Karpas-422 (cell line): ENCODE data around the gene MAGEB4. TPM values are rescaled to one million over a fixed set of nuclear protein-coding genes. Genes with fewer than 3 reads are reported as not detected.

ENCODE experiments used
- DNase-seq: peaks from one replicate; pipeline ENCODE4 v3.0.0-alpha.2; 2015
- H2AFZ ChIP-seq: fragments of 200-600 bp; sonication (generic); 2 replicates; pipeline ENCODE4 v1.6.1; 2014; ENCODE audit warnings: antibody characterized with exemption, low read length, mixed read lengths
- H3K27ac ChIP-seq: fragments of 200-600 bp; sonication (generic); 2 replicates; pipeline ENCODE4 v1.5.1; 2014; ENCODE audit warnings: mild to moderate bottlenecking, low read length, moderate library complexity
- H3K27me3 ChIP-seq: fragments of 200-600 bp; sonication (generic); 2 replicates; pipeline ENCODE4 v1.6.1; 2014; ENCODE audit warnings: low read length, mixed read lengths
- H3K36me3 ChIP-seq: fragments of 200-600 bp; sonication (generic); 2 replicates; pipeline ENCODE4 v1.6.1; 2014; ENCODE audit warnings: low read length, mixed read lengths; ENCODE audit not compliant: insufficient read depth
- H3K4me1 ChIP-seq: fragments of 200-600 bp; sonication (generic); 2 replicates; pipeline ENCODE4 v1.6.1; 2014; ENCODE audit warnings: mild to moderate bottlenecking, low read length, mixed read lengths
- H3K4me2 ChIP-seq: fragments of 200-600 bp; sonication (generic); 2 replicates; pipeline ENCODE4 v1.6.1; 2014; ENCODE audit warnings: low read length, low read depth, mild to moderate bottlenecking; ENCODE audit not compliant: poor library complexity, severe bottlenecking
- H3K4me3 ChIP-seq: fragments of 200-600 bp; sonication (generic); 2 replicates; pipeline ENCODE4 v1.5.1; 2014; ENCODE audit warnings: mild to moderate bottlenecking, antibody characterized with exemption, low read length, mixed read lengths
- H3K79me2 ChIP-seq: fragments of 200-600 bp; sonication (generic); 2 replicates; pipeline ENCODE4 v1.6.1; 2014; ENCODE audit warnings: mild to moderate bottlenecking, low read length, mixed read lengths
- H3K9ac ChIP-seq: fragments of 200-600 bp; sonication (generic); 2 replicates; pipeline ENCODE4 v1.6.0; 2014; ENCODE audit warnings: low read length
- H3K9me2 ChIP-seq: fragments of 200-600 bp; sonication (generic), shearing (Covaris generic); replicated peaks from 2 replicates; pipeline ENCODE4 v1.6.0; 2014; ENCODE audit warnings: mild to moderate bottlenecking, low read length, moderate library complexity; ENCODE audit not compliant: insufficient read depth
- H3K9me3 ChIP-seq: fragments of 300-700, 200-600 bp; sonication (generic); 2 replicates; pipeline ENCODE4 v1.6.1; 2014; ENCODE audit warnings: low read length, mixed read lengths
- H4K20me1 ChIP-seq: fragments of 200-600 bp; sonication (generic); 2 replicates; pipeline ENCODE4 v1.6.1; 2014; ENCODE audit warnings: mild to moderate bottlenecking, antibody characterized with exemption, low read length, low read depth; ENCODE audit not compliant: insufficient read depth
- total RNA-seq: library from RNA; depleted of rRNA; stranded (reverse); fragments of >200 nt; shearing (Covaris generic); gene quantifications from 2 replicates; pipeline ENCODE4 v1.2.3, GENCODE V29; 2014; ENCODE audit warnings: low replicate concordance

MAGEB4 gene
- total RNA-seq, 1 experiment from 2014 or later, result not detected

GRCh38 chrX:30262763-30263162 is 21.0 kb downstream of the MAGEB4 start:
- Histone ChIP-seq H3K36me3 (no peaks in the 10 kb centered on the region), H3K9me2 (no peaks in the 10 kb centered on the region), H3K4me3 (no peak overlapping the region), H2AFZ (no peak overlapping the region), H4K20me1 (no peaks in the 10 kb centered on the region), H3K9me3 (no peaks in the 10 kb centered on the region), H3K9ac (no peak overlapping the region), H3K79me2 (no peaks in the 10 kb centered on the region), H3K27ac (no peak overlapping the region), H3K4me1 (no peaks in the 10 kb centered on the region), H3K4me2 (no peak overlapping the region), H3K27me3 (no peaks in the 10 kb centered on the region)
- DNase-seq, result no peak

GRCh38 chrX:30270639-30271038 is 28.8 kb downstream of the MAGEB4 start:
- Histone ChIP-seq H3K27ac (no peak overlapping the region), H3K79me2 (no peaks in the 10 kb centered on the region), H3K4me2 (no peak overlapping the region), H2AFZ (no peak overlapping the region), H3K9ac (no peak overlapping the region), H3K9me2 (no peaks in the 10 kb centered on the region), H4K20me1 (no peaks in the 10 kb centered on the region), H3K4me1 (no peaks in the 10 kb centered on the region), H3K4me3 (no peak overlapping the region), H3K27me3 (no peaks in the 10 kb centered on the region), H3K36me3 (no peaks in the 10 kb centered on the region), H3K9me3 (no peaks in the 10 kb centered on the region)
- DNase-seq, result no peak

DNA sequence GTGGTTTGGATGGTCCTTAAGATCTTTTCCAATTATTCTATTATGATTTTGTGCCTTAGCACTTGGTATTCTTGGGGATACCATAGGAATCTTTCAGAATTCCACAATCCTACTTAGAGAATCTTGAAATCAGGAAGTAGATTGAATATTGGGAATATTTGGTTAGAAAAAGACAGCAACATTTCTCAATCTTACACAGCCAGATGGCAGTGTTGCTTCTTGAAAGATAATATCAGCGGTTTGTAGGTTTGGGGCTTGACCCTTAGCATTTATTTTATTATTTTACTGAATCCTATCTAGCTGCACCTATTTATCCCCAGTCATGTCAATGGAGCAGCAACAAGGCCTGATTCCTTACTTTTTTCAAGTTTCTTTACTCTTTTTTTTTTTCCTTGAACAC is 33.7 kb downstream of the MAGEB4 start:
- Histone ChIP-seq H3K4me3 (no peak overlapping the region), H3K4me2 (no peak overlapping the region), H3K4me1 (no peaks in the 10 kb centered on the region), H3K9ac (no peak overlapping the region), H3K9me2 (no peaks in the 10 kb centered on the region), H3K36me3 (no peaks in the 10 kb centered on the region), H2AFZ (no peak overlapping the region), H4K20me1 (no peaks in the 10 kb centered on the region), H3K27me3 (no peaks in the 10 kb centered on the region), H3K9me3 (no peaks in the 10 kb centered on the region), H3K79me2 (no peaks in the 10 kb centered on the region), H3K27ac (no peak overlapping the region)
- no peak for DNase-seq

DNA sequence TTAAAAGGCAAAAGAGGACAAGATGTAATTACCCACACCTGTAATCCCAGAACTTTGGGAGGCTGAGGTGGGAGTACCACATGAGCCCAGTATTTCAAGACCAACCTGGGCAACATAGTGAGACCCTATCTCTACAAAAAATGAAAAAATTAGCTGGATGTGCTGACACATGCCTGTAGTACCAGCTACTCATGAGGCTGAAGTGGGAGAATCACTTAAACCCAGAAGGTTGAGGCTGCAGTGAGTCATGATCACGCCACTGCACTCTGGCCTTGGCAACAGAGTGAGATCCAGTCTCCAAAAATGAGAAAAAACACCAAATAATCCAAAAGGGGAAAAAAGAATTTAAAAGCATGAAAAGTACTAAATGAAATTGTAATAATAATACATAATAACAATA is 36.6 kb downstream of the MAGEB4 start:
- Histone ChIP-seq H2AFZ (no peak overlapping the region), H3K4me2 (no peak overlapping the region), H3K27me3 (no peaks in the 10 kb centered on the region), H3K79me2 (no peaks in the 10 kb centered on the region), H3K4me3 (no peak overlapping the region), H3K9ac (no peak overlapping the region), H3K27ac (no peak overlapping the region), H3K36me3 (no peaks in the 10 kb centered on the region), H3K9me2 (no peaks in the 10 kb centered on the region), H3K9me3 (no peaks in the 10 kb centered on the region), H4K20me1 (no peaks in the 10 kb centered on the region), H3K4me1 (no peaks in the 10 kb centered on the region)
- DNase-seq, result no peak

DNA sequence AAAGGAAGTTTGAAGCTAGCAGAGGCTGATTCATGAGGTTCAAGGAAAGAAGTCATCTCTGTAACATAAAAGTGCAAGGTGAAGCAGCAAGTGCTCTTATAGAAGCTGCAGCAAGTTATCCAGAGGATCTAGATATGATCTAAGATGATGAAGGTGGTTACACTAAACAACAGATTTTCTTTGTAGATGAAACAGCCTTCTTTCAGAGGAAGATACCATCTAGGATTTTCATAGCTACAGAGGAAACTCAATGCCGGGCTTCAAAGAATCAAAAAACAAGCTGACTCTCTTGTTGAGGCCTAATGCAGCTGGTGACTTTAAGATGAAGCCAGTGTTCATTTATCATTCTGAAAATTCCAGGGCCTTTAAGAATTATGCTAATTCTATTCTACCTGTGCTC is 38.6 kb downstream of the MAGEB4 start:
- no peak overlapping the region for H3K27ac ChIP-seq
- no peak overlapping the region for H3K4me3 ChIP-seq
- H3K27me3 ChIP-seq, result no peaks in the 10 kb centered on the region
- H3K9ac ChIP-seq, result no peak overlapping the region
- no peaks in the 10 kb centered on the region for H4K20me1 ChIP-seq
- no peaks in the 10 kb centered on the region for H3K9me2 ChIP-seq
- DNase-seq, result no peak
- H2AFZ ChIP-seq, result no peak overlapping the region
- no peaks in the 10 kb centered on the region for H3K36me3 ChIP-seq
- no peaks in the 10 kb centered on the region for H3K4me1 ChIP-seq
- no peaks in the 10 kb centered on the region for H3K79me2 ChIP-seq
- no peaks in the 10 kb centered on the region for H3K9me3 ChIP-seq
- H3K4me2 ChIP-seq, result no peak overlapping the region

DNA sequence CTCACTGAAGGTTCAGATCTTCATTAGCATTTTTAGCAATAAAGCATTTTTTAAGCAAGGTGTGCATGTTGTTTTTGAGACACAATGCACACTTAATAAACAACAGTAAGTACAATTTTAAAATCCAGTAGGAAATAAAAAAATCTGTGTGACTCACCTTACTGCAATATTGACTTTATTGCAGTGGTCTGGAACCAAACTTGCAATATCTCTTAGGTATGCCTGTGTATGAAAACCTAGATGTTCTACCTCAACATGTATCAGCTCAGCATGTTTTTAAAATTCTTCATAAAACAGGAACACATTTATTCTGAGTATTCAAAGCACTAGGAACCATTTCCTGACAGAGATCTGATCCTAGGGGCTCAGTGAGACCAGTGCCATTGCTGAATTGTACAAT is 40.7 kb downstream of the MAGEB4 start:
- no peaks in the 10 kb centered on the region for H4K20me1 ChIP-seq
- no peak overlapping the region for H3K27ac ChIP-seq
- H3K79me2 ChIP-seq, result no peaks in the 10 kb centered on the region
- H3K4me3 ChIP-seq, result no peak overlapping the region
- no peaks in the 10 kb centered on the region for H3K9me3 ChIP-seq
- no peaks in the 10 kb centered on the region for H3K36me3 ChIP-seq
- no peaks in the 10 kb centered on the region for H3K27me3 ChIP-seq
- DNase-seq, result no peak
- no peaks in the 10 kb centered on the region for H3K4me1 ChIP-seq
- H3K9me2 ChIP-seq, result no peaks in the 10 kb centered on the region
- H2AFZ ChIP-seq, result no peak overlapping the region
- H3K9ac ChIP-seq, result no peak overlapping the region
- H3K4me2 ChIP-seq, result no peak overlapping the region

DNA sequence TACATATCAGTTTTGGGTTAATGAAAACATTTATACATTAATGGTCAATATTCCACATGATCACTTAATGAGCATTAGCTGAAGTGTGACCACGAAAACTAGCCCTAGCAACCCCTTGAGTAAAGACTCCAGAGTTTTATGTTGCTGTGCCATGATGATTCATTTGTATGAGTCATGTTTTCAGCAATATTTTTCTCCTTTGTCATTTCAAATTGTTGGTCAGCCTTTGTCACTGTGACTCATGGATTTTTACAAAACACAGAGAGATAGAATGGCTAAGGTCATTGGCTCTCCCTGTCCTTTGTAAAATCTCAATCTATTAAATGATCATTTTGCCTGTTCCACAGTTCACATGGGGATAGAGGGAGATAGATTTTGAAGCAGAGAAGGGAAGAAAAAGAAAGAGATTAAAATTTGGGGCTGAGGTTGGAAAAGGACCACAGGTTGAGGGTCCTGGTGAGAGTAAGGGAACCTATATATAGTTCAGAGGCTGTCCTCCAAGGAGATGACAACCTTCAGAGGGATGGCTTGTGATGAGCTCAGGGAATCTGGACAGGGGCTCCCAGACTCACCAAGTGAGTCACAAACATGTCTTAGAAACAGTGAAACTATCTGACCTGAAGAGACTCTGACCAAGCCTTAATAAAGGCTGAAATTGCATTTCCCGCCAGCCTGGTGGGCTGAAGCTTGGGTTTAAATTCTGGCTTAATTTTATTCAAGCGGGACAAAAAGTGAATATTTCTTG is 41.8 kb downstream of the MAGEB4 start:
- H2AFZ ChIP-seq, result no peak overlapping the region
- no peak overlapping the region for H3K27ac ChIP-seq
- H4K20me1 ChIP-seq, result no peaks in the 10 kb centered on the region
- H3K9ac ChIP-seq, result no peak overlapping the region
- 0 out of 2 replicates have a peak, but pooled peaks cover 4% of the 10 kb centered on the region for H3K9me3 ChIP-seq
- H3K9me2 ChIP-seq, result no peaks in the 10 kb centered on the region
- H3K4me2 ChIP-seq, result no peak overlapping the region
- no peaks in the 10 kb centered on the region for H3K36me3 ChIP-seq
- no peaks in the 10 kb centered on the region for H3K4me1 ChIP-seq
- no peak overlapping the region for H3K4me3 ChIP-seq
- DNase-seq, result no peak
- H3K27me3 ChIP-seq, result no peaks in the 10 kb centered on the region
- no peaks in the 10 kb centered on the region for H3K79me2 ChIP-seq
